SU-DHL-6 (cell line): ENCODE results near the gene OLFM2.

Experiments
- H2AFZ ChIP-seq: fragments of 200-600 bp; sonication (generic); 2 replicates; pipeline ENCODE4 v1.6.1; 2014; ENCODE audit warnings: low read depth, mild to moderate bottlenecking, moderate library complexity, mixed read lengths, antibody characterized with exemption, low read length; ENCODE audit not compliant: severe bottlenecking
- H3F3A ChIP-seq: fragments of 200-600 bp; shearing (Covaris generic); 2 replicates; pipeline ENCODE4 v1.6.0; 2016; ENCODE audit warnings: antibody characterized with exemption, mild to moderate bottlenecking; ENCODE audit not compliant: insufficient read depth
- H3K27ac ChIP-seq: fragments of 200-600 bp; sonication (generic); 2 replicates; pipeline ENCODE4 v1.5.1; 2016; ENCODE audit warnings: low read depth, mild to moderate bottlenecking, low read length, moderate library complexity, mixed read lengths
- H3K27me3 ChIP-seq: fragments of 200-600 bp; sonication (generic), shearing (Covaris generic); 2 replicates; pipeline ENCODE4 v1.6.0; 2014; ENCODE audit warnings: mild to moderate bottlenecking, low read length
- H3K36me3 ChIP-seq: fragments of 200-600 bp; sonication (generic); 2 replicates; pipeline ENCODE4 v1.6.1; 2014; ENCODE audit warnings: mild to moderate bottlenecking, low read length, mixed read lengths
- H3K4me2 ChIP-seq: fragments of 300-600, 200-600 bp; shearing (Covaris generic), sonication (generic); 2 replicates; pipeline ENCODE4 v1.6.0; 2014; ENCODE audit warnings: low read length, low read depth, mild to moderate bottlenecking; ENCODE audit not compliant: poor library complexity, severe bottlenecking
- H3K4me3 ChIP-seq: fragments of 200-600 bp; sonication (generic); 2 replicates; pipeline ENCODE4 v1.5.1; 2014; ENCODE audit warnings: antibody characterized with exemption, low read length, mild to moderate bottlenecking, mixed read lengths; ENCODE audit not compliant: insufficient read depth, poor library complexity, severe bottlenecking
- H3K79me2 ChIP-seq: fragments of 200-600 bp; sonication (generic); 2 replicates; pipeline ENCODE4 v1.6.1; 2014; ENCODE audit warnings: mild to moderate bottlenecking, low read length, moderate library complexity; ENCODE audit not compliant: insufficient read depth
- H3K9ac ChIP-seq: fragments of 200-600 bp; sonication (generic); 2 replicates; pipeline ENCODE4 v1.7.0; 2014; ENCODE audit warnings: mild to moderate bottlenecking, low read length
- H3K9me2 ChIP-seq: fragments of 200-600 bp; sonication (generic); replicated peaks from 2 replicates; pipeline ENCODE4 v1.6.1; 2014; ENCODE audit warnings: low read length; ENCODE audit not compliant: insufficient read depth
- H3K9me3 ChIP-seq: fragments of 200-600 bp; sonication (generic); 2 replicates; pipeline ENCODE4 v1.6.1; 2014; ENCODE audit warnings: low read length, mixed read lengths; ENCODE audit not compliant: insufficient read depth
- H4K20me1 ChIP-seq: fragments of 200-600 bp; sonication (generic); 2 replicates; pipeline ENCODE4 v1.6.1; 2014; ENCODE audit warnings: low read depth, mild to moderate bottlenecking, antibody characterized with exemption, low read length, moderate library complexity, mixed read lengths
- EZH2phosphoT487 ChIP-seq: fragments of 200-600 bp; sonication (generic), shearing (Covaris generic); conservative IDR thresholded peaks from 2 replicates; pipeline ENCODE4 v1.6.1; 2018; ENCODE audit warnings: mild to moderate bottlenecking, antibody characterized with exemption, low read length, moderate library complexity, mixed read lengths
- TF ChIP-seq, protein P1 (sequence below): fragments of 200-600 bp; sonication (generic); IDR thresholded peaks from one replicate; pipeline ENCODE4 v1.5.1; 2017; ENCODE audit warnings: antibody characterized with exemption, mild to moderate bottlenecking, low read length, moderate library complexity; ENCODE audit not compliant: insufficient read depth, poor library complexity, severe bottlenecking

The OLFM2 gene

DNA sequence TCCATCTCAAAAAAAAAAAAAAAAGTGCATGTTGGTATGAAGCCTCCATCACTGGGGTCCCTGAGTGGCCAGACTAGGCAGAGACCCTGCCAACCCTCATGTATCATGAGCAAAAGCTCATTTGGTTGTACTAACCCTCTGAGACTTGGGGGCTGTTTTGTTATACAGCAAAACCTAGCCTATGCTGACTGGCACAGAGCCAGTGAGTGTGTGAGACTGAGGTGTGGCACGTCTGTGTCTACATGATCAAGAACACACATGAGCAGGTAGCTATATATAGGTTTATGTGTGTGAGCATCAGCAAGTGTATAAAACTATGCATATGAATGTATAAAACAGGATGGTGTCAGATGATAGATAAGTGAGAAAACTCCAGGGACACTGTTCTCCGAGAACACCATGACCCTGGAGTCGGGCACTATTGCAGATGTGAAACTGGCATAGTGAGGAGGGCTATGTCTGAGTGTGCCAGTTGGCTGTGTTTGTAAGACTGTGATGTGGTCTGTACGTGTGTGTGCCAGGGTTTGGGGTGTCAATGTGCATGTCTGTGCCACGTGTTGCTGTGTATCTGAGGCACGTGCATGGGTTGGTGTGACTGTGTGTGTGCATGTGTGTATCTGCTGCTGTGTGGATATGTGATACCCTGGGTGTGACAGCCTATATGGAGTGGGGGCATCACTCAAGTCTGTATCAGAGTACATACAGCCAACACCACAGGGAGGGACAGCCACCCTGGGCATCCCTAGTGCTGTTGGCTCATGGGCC lies 44.5 kb downstream of the OLFM2 start:
- TF ChIP-seq EZH2phosphoT487, result no peak
- TF ChIP-seq, protein P1, sequence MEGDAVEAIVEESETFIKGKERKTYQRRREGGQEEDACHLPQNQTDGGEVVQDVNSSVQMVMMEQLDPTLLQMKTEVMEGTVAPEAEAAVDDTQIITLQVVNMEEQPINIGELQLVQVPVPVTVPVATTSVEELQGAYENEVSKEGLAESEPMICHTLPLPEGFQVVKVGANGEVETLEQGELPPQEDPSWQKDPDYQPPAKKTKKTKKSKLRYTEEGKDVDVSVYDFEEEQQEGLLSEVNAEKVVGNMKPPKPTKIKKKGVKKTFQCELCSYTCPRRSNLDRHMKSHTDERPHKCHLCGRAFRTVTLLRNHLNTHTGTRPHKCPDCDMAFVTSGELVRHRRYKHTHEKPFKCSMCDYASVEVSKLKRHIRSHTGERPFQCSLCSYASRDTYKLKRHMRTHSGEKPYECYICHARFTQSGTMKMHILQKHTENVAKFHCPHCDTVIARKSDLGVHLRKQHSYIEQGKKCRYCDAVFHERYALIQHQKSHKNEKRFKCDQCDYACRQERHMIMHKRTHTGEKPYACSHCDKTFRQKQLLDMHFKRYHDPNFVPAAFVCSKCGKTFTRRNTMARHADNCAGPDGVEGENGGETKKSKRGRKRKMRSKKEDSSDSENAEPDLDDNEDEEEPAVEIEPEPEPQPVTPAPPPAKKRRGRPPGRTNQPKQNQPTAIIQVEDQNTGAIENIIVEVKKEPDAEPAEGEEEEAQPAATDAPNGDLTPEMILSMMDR, result no peak
- H3K9me3 ChIP-seq, result no peaks in the 10 kb centered on the region
- no peaks in the 10 kb centered on the region for H3K36me3 ChIP-seq
- H3K9ac ChIP-seq, result no peak overlapping the region
- no peaks in the 10 kb centered on the region for H4K20me1 ChIP-seq
- no peaks in the 10 kb centered on the region for H3K9me2 ChIP-seq
- H3K4me2 ChIP-seq, result no peak overlapping the region
- no peaks in the 10 kb centered on the region for H3K27me3 ChIP-seq
- no peak overlapping the region for H2AFZ ChIP-seq
- H3F3A ChIP-seq, result no peaks in the 10 kb centered on the region
- H3K79me2 ChIP-seq, result no peaks in the 10 kb centered on the region
- H3K27ac ChIP-seq, result no peak overlapping the region
- no peak overlapping the region for H3K4me3 ChIP-seq

DNA sequence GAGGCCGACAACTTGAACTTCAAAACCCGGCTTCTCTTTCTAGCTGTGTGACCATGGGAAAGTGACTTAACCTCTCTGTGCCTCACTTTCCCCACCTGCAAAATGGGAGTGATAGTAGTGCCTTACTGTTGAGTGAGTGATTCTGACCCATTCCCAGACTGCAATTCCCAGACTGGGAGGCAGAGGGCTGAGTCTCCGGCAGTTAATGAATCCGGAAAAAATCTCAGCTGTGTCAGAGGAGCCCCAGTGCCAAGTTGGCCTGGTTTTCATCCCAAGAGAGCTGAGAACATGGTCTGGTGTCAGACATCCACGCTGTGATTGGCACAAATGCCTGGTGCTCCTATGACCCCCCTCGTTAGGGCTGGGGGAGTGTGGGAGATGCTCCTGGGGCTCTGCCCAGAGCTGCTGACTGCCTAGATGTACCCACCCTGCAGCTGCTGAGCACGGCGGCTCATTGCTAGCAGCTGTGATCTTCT lies 51.2 kb downstream of the OLFM2 start:
- Histone ChIP-seq H2AFZ (no peak overlapping the region), H3K79me2 (no peaks in the 10 kb centered on the region), H3K36me3 (no peaks in the 10 kb centered on the region), H3K4me2 (no peak overlapping the region), H3K9me3 (no peaks in the 10 kb centered on the region), H3K4me3 (no peak overlapping the region), H3K9ac (no peak overlapping the region), H3K27ac (no peak overlapping the region), H3K27me3 (no peaks in the 10 kb centered on the region), H3F3A (no peaks in the 10 kb centered on the region), H4K20me1 (no peaks in the 10 kb centered on the region), H3K9me2 (no peaks in the 10 kb centered on the region)
- TF ChIP-seq, protein P1, result no peak
- no peak for TF ChIP-seq EZH2phosphoT487

DNA sequence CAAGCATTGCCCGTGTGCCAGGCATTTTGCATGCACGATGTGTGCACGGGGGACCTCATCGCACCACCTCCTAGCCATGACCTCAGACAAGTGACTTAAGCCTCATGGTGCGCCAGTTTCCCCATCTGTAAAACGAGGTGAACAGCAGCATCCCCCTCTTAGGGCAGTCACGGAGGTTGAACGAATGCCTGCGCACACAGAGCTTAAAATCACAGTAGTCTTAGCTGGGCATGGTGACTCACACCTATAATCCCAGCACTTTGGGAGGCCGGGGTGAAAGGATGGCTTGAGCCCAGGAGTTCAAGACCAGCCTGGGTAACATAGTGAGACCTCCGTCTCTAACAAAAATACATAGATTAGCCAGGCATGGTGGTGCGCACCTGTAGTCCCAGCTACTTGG lies 52.6 kb downstream of the OLFM2 start:
- Histone ChIP-seq H3K9ac (no peak overlapping the region), H2AFZ (no peak overlapping the region), H3K9me2 (no peaks in the 10 kb centered on the region), H3K27me3 (no peaks in the 10 kb centered on the region), H4K20me1 (no peaks in the 10 kb centered on the region), H3K9me3 (no peaks in the 10 kb centered on the region), H3F3A (no peaks in the 10 kb centered on the region), H3K27ac (no peak overlapping the region), H3K4me3 (no peak overlapping the region), H3K79me2 (no peaks in the 10 kb centered on the region), H3K4me2 (no peak overlapping the region), H3K36me3 (no peaks in the 10 kb centered on the region)
- TF ChIP-seq, protein P1, result no peak
- TF ChIP-seq EZH2phosphoT487, result no peak
